Superior temporal gyrus (tissue), 1 donor: ENCODE results near the gene CHCHD6.

Experiments
- DNase-seq: peaks from one replicate; pipeline ENCODE4 v3.0.0-alpha.2; 2016; ENCODE audit errors: extremely low spot score

CHCHD6 gene

DNA sequence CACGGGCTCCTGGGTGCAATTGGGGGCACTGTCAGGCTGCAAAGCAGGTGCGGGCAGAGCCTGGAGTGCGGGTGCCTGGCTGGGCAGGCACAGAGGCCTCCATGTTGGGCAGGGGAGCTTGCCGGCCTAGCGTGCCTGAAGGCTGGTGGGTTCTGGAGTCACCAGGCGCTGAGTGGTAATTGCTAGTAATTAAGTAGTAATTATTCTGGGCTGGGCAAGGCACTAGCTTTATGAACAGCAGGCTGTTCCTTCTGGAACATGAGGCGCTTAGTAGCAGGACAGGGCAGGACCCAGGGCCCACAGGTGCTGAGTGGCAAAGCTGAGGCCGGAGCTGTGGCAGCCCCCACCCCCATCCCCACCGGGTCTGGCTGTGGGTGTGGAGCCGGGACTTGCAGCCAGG, 304.2 kb downstream of the CHCHD6 start:
- DNase-seq = no peak

DNA sequence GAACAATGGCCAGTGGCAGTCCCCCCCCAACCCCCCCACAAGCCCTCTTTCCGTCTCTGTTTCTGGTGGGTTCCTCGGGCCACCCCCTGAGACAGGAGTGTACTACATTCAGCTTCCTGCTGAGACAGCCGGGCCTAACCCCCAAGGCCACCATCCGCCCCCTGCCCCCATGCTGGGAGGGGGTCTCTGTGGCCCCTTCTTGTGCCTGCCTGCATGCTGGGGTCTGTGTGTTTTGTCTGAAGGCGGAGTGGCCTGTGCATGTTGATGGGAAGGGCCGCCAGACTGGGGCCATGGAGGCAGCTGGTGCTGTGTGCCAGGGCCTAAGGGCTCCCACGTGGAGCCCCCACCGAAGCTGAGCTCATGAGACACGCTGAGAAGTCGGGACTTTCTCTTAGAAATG, 305.5 kb downstream of the CHCHD6 start:
- DNase-seq = no peak
